Stimulated activated CD8-positive, alpha-beta memory T cell treated with anti-CD3 and anti-CD28 coated beads, Interleukin-7, amount 100 ng/mL, for 4 hours (primary cell): ENCODE data around the gene PARD3B.

Experiments
- DNase-seq, 2 donors: peaks; one replicate each; pipeline ENCODE4 v3.0.0-alpha.2; 2020; ENCODE audit warnings: low read depth in 2 of 2

The PARD3B gene

GRCh38 chr2:204892506-204893255 lies 347.4 kb downstream of the PARD3B start:
- no peak for DNase-seq

- DNase-seq = no peak
Measured at GRCh38 chr2:204896146-204896545, 350.9 kb downstream of the PARD3B start.

DNA sequence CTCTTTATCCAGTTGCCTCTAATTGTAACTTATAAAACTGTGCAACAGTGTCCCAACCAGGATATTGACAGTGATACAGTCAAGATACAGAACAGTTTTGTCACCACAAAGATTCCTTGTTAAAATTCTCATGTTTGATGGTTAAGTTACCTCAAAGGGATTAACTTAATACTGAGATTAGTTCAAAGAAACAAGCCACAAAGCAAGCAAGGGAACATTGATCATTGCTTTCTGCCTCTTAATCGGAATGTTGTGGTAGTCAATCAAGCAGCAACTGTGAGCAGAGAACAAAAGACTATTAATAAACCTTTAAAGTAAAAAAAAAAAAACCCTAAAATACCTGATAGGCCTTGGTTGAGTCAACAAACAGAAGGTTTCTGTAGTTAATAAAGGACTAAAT lies 352.3 kb downstream of the PARD3B start:
- DNase-seq = no peak

- DNase-seq = no peak
Measured at GRCh38 chr2:204898928-204899640, 353.8 kb downstream of the PARD3B start.

DNA sequence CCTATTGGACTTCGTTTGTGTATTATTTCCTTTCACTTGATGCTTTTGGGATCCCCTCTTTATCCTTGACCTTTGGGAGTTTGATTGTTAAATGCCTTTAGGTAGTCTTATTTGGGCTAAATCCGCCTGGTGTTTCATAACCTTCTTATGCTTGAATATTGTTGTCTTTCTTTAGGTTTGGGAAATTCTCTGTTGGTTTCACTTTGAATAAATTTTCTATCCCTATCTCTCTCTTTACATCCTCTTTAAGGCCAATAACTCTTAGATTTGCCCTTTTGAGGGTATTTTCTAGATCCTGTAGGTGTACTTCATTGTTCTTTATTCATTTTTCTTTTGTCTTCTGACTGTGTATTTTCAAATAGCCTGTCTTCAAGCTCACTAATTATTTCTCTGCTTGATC lies 354.7 kb downstream of the PARD3B start:
- DNase-seq = no peak

DNA sequence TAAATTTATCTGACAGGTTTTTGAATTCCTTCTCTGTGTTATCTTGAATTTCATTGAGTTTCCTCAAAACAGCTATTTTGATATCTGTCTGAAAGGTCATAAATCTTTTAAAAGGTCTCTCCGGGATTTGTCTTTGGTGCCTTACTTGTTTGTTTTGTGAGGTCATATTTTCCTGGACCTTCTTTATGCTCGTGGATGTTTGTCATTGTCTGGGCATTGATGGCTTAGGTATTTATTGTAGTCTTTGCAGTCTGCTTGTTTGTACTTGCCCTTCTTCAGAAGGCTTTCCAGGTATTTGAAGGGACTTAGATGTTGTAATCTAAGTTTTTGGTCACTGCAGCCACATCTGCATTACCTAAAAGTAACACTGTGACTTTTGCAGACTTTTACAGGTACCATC lies 355.2 kb downstream of the PARD3B start:
- DNase-seq = no peak

GRCh38 chr2:204900910-204901309 lies 355.6 kb downstream of the PARD3B start:
- DNase-seq = no peak

DNA sequence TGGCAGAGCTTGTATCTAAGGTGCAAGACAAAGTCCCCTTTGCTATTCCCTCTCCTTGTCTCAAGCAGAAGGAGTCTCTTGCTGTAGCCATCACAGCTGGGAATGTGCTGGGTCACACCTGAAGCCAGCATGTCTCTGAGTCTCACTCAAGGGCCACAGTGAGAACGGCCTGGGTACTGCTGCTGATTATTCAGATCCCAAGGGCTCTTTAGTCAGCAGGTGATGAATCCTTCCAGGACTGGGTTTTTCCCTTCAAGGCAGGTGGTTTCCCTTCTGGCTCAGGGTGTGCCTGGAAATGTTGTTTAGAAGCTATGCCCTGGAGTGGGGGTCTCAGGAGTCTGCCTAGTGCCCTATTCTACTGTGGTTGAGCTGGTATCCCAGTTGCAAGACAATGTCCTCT lies 356.3 kb downstream of the PARD3B start:
- no peak for DNase-seq

DNA sequence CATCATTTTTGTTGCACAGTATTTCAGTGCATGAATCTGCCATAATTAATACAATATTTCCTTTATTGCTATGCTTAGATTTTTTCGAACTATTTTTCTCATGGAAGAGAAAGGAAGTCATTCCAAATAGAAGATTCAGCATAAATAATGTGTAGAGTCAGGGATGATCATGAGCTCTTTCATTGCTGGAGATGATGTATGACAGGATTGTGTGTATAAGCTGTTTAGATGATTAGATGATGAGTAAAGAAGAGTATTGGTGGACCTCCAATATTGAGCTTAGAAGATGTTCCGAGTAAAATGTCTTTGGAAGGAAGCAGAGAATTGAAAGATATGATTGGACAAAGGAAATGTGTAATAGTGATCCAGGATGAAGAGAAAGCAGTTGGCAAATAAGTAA lies 364.5 kb downstream of the PARD3B start:
- no peak for DNase-seq

GRCh38 chr2:204913312-204913711 lies 368.0 kb downstream of the PARD3B start:
- DNase-seq = no peak

DNA sequence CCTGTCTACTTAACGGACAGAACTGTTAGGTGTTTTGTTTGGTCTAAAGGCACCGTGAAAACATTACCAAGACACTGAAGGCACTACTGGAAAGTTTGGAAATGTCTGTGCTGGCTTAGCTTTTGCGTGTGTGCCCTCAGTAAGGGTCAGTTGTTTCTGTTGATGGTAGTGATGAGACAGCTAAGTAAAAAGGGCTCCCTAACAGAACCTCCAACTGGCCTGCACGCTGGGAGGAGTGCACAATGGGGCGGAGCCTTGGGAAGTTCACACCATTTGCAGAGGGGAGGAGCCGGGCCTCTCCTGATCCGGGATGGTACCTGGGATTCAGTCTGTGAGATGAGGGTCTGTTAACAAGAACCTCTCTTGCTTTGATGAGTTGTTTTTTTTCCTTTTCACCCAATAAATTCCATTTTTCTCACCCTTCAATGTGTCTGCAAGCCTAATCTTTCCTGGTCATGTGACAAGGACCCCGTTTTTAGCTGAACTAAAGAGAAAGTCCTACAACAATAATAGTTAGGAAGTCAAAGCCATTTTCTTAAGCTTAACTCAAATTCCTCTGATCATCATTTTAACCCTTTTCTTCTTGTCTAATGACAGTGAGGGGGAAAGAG lies 368.7 kb downstream of the PARD3B start:
- DNase-seq = no peak

- DNase-seq = no peak
Measured at GRCh38 chr2:204914708-204915107, 369.4 kb downstream of the PARD3B start.

DNA sequence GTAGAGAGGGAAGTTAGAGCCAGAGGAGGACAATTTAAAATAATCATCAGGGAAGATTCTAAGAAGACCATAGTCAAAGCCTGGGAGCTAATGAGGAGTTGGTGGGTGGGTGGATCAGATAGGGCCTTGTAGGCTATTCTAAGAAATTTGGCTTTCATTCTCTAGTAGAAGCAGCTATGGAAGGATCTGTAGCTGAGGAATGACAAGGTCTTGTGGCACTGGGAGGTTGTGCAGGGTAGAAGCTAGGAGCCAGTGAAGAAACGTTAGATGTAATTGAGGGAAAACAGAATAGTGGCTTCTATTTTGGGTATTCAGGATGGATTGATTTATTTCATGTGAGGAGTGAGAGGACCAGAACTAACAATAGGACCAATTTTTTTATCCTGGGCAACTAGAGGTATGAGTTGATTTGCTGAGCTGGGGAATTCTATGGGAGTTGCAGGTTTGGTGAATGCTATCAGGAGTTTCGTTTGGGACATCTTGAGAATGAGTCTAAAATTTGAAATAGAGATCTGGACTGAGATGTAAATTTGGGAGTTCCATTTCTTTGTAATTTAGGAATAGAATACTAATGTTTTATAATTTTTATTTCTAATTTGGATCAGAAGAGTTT lies 371.9 kb downstream of the PARD3B start:
- no peak for DNase-seq

DNA sequence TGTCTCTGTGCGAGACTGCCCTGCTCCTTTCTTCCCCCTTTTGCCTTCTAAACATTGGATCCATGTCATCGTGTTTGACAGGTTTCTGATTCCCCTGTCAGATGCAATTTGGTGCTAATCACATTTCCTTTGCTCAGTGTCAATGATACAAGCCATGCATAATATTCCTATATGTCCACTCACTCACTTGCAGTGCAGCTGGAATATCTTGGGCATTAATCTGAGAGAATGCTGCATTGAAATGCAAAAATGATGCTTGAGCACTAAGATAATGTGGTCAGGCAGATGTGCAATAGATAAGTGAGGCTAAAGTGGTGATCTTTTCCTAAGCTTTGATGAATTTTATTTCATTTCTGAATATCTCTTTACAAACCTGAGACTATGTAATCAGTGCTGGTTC lies 375.5 kb downstream of the PARD3B start:
- no peak for DNase-seq

DNA sequence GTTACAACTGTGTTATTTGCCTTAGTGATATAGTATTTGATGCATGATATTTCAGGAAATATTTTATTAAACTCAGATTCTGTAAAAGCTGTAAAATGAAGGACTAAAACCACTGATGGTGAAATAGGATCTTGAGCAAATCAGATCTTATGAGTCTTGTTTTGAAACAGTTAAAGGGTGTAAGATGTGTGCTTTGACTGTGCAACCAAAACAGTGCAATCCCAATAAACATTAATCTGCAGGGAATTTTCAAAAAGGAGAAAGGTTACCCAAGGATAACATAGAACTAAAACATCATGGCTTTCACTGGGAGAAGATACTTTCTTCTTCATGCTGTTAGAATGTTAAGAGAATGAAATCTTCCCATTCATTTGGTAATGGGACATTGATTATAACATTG lies 378.7 kb downstream of the PARD3B start:
- no peak for DNase-seq

GRCh38 chr2:204931562-204931961 lies 386.3 kb downstream of the PARD3B start:
- DNase-seq = no peak

GRCh38 chr2:204933735-204934374 lies 388.6 kb downstream of the PARD3B start:
- no peak for DNase-seq

GRCh38 chr2:204944927-204945326 lies 399.7 kb downstream of the PARD3B start:
- no peak for DNase-seq

DNA sequence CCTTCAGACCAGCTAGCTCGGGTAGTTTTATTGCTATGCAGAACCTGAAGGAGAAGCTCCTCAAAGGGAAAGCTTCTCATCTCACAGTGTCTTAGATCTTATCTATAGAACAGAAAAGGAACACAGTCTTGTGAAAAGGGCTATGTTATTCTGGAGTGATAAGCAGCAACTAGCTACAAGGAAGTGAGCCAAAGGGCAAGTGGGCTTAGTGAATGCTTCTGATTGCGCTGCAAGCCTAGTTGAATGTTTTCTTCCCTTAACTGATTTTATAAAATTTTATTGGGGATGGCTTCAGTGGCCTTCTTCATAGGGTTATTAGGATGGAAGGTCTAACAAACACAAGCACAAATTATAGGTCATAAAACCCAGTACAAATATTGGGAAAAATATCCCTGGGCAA lies 400.1 kb downstream of the PARD3B start:
- no peak for DNase-seq

DNA sequence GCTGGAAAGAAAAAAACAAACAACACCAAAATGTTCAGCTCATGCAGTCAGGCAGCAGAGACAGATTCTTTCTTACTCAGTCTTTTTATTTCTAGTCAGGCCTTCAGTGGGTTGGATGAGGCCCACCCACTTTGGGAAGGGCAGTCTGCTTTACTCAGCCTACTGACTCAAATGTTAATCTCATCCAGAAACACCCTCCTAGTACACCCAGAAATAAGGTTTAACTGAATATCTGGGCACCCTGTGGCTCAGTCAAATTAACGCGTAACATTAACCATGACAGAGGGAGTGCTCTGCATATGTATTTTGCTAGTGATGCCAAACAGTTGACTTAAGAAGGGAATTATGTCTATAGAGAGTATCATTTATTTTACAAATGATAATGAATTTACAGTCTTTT lies 401.6 kb downstream of the PARD3B start:
- no peak for DNase-seq

GRCh38 chr2:204947405-204947804 lies 402.1 kb downstream of the PARD3B start:
- no peak for DNase-seq
